ENCODE data around the gene RERG.
"Not testable (repeated sequence)": the region's sequence is repeated elsewhere in the genome, so short reads cannot be mapped to it uniquely, and the experiment has no call there.

The RERG gene

GRCh38 chr12:15116086-15116485 lies 105.1 kb downstream of the RERG start:
- DNase-seq (ENCODE audit: low read depth), result no peak
- no peak overlapping the region for H3K4me3 ChIP-seq (ENCODE audit: low read depth, low read length)
- no peak for TF ChIP-seq MAX (IDR thresholded peaks at IDR 0.05; ENCODE audit: low read depth, low read length)
- no peak for TF ChIP-seq POLR2A (IDR thresholded peaks at IDR 0.05; ENCODE audit: extremely low read depth, insufficient read length)

GRCh38 chr12:15115434-15115833 lies 105.8 kb downstream of the RERG start:
- TF ChIP-seq MYC (IDR thresholded peaks at IDR 0.05; ENCODE audit: low read depth, low read length) (no peak), MAX (IDR thresholded peaks at IDR 0.05; ENCODE audit: low read depth, low read length) (no peak), POLR2A (IDR thresholded peaks at IDR 0.05; ENCODE audit: extremely low read depth, insufficient read length) (no peak), CTCF (IDR thresholded peaks at IDR 0.05; ENCODE audit: low read depth, low read length) (no peak)
- H3K4me3 ChIP-seq (ENCODE audit: low read depth, low read length), result no peak overlapping the region
- no peak for DNase-seq (ENCODE audit: low read depth)

- H3K4me3 ChIP-seq (ENCODE audit: low read depth, low read length), result no peak overlapping the region
- DNase-seq (ENCODE audit: low read depth), result no peak
- TF ChIP-seq CTCF (IDR thresholded peaks at IDR 0.05; ENCODE audit: low read depth, low read length), result no peak
- TF ChIP-seq POLR2A (IDR thresholded peaks at IDR 0.05; ENCODE audit: extremely low read depth, insufficient read length), result no peak
- TF ChIP-seq MAX (IDR thresholded peaks at IDR 0.05; ENCODE audit: low read depth, low read length), result no peak
- no peak for TF ChIP-seq MYC (IDR thresholded peaks at IDR 0.05; ENCODE audit: low read depth, low read length)
Observed at GRCh38 chr12:15114501-15114900, 106.7 kb downstream of the RERG start.

- no peak overlapping the region for H3K4me3 ChIP-seq (ENCODE audit: low read depth, low read length)
- no peak for DNase-seq (ENCODE audit: low read depth)
- TF ChIP-seq MYC (IDR thresholded peaks at IDR 0.05; ENCODE audit: low read depth, low read length), result no peak
- TF ChIP-seq MAX (IDR thresholded peaks at IDR 0.05; ENCODE audit: low read depth, low read length), result no peak
- no peak for TF ChIP-seq POLR2A (IDR thresholded peaks at IDR 0.05; ENCODE audit: extremely low read depth, insufficient read length)
- TF ChIP-seq CTCF (IDR thresholded peaks at IDR 0.05; ENCODE audit: low read depth, low read length), result no peak
Observed at GRCh38 chr12:15092826-15093225, 128.4 kb downstream of the RERG start.

- TF ChIP-seq MYC (IDR thresholded peaks at IDR 0.05; ENCODE audit: low read depth, low read length) (no peak), CTCF (IDR thresholded peaks at IDR 0.05; ENCODE audit: low read depth, low read length) (no peak), POLR2A (IDR thresholded peaks at IDR 0.05; ENCODE audit: extremely low read depth, insufficient read length) (no peak), MAX (IDR thresholded peaks at IDR 0.05; ENCODE audit: low read depth, low read length) (no peak)
Observed at GRCh38 chr12:15090441-15090840, 130.8 kb downstream of the RERG start.

GRCh38 chr12:15088105-15088504 lies 133.1 kb downstream of the RERG start:
- DNase-seq (ENCODE audit: low read depth), result no peak
- no peak overlapping the region for H3K4me3 ChIP-seq (ENCODE audit: low read depth, low read length)
- TF ChIP-seq MAX (IDR thresholded peaks at IDR 0.05; ENCODE audit: low read depth, low read length), result no peak

More at GRCh38 chr12:15090441-15090840, 130.8 kb downstream of the RERG start:
- DNase-seq (ENCODE audit: low read depth), result no peak
- H3K4me3 ChIP-seq (ENCODE audit: low read depth, low read length), result no peak overlapping the region

GRCh38 chr12:15077751-15078150 lies 143.5 kb downstream of the RERG start:
- H3K4me3 ChIP-seq (ENCODE audit: low read depth, low read length); DNase-seq (ENCODE audit: low read depth): not testable (repeated sequence)

Measured in NB4 (cell line).